Lower leg skin (tissue), 4 donors: ENCODE measurements around the gene GM2A. TPM values are rescaled to one million over a fixed set of nuclear protein-coding genes. Genes with fewer than 3 reads are reported as not detected.

Experiments
- DNase-seq, 2 donors: peaks; one replicate each; pipeline ENCODE4 v3.0.0-alpha.2; 2019; ENCODE audit warnings: low spot score in 2 of 2
- H3K4me3 ChIP-seq: fragments of 200-600 bp; sonication (generic); 2 replicates; pipeline ENCODE4 v1.5.1; 2017; ENCODE audit warnings: mild to moderate bottlenecking, low read depth; ENCODE audit not compliant: poor library complexity, severe bottlenecking
- POLR2A ChIP-seq, 2 donors: fragments of 450-650 bp; IDR thresholded peaks; one replicate each; pipeline ENCODE4 v1.6.1; 2016 to 2017; ENCODE audit warnings: antibody characterized with exemption in 2 of 2, mild to moderate bottlenecking in 1 of 2, moderate library complexity in 1 of 2
- WGBS, 2 donors: methylation state at CpG; one replicate each; pipeline ENCODE4 v1.1.5; 2018; 5-methylcytosine and 5-hydroxymethylcytosine counted together
- intact Hi-C: fragments of 100-400 bp; cut with DNase I; formaldehyde crosslinking; loops from one replicate; pipeline ENCODE4 v1.15.0; 2023; ENCODE audit warnings: low total_unique reads
- total RNA-seq, 4 donors: library from RNA; depleted of rRNA; stranded (reverse); fragments of >200 nt; gene quantifications; one replicate each; pipeline ENCODE4 v1.1.0, GENCODE V29; 2016
- TF ChIP-seq, protein P1 (sequence below), 3 donors: fragments of 450-650 bp; IDR thresholded peaks; one replicate each; pipeline ENCODE4 v1.5.1; 2016; ENCODE audit warnings: antibody characterized with exemption in 3 of 3, mild to moderate bottlenecking in 3 of 3, moderate library complexity in 2 of 3

GM2A gene
- total RNA-seq, 4 donors from 2014 or later: 88.8 to 138 (median 123) TPM

DNA sequence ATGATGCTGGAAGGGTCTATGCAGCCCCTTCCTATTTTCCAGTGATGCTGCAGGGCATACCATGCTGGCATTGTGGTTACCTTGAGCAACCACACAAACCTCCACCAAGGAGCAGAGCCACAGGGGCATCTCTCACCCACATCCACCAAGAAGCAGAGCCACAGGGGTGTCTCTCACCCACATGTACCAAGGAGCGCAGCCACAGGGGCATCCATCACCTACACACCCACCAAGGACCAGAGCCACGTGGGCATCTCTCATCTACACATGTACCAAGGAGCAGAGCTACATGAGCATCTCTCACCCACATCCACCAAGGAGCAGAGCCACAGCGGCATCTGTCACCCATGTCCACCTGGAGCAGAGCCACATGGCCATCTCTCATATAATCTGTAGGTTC lies 8.8 kb upstream of the GM2A start:
- DNase-seq: no peak
- TF ChIP-seq, protein P1, sequence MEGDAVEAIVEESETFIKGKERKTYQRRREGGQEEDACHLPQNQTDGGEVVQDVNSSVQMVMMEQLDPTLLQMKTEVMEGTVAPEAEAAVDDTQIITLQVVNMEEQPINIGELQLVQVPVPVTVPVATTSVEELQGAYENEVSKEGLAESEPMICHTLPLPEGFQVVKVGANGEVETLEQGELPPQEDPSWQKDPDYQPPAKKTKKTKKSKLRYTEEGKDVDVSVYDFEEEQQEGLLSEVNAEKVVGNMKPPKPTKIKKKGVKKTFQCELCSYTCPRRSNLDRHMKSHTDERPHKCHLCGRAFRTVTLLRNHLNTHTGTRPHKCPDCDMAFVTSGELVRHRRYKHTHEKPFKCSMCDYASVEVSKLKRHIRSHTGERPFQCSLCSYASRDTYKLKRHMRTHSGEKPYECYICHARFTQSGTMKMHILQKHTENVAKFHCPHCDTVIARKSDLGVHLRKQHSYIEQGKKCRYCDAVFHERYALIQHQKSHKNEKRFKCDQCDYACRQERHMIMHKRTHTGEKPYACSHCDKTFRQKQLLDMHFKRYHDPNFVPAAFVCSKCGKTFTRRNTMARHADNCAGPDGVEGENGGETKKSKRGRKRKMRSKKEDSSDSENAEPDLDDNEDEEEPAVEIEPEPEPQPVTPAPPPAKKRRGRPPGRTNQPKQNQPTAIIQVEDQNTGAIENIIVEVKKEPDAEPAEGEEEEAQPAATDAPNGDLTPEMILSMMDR (IDR thresholded peaks at IDR 0.05): no peak
- no peak for TF ChIP-seq POLR2A (IDR thresholded peaks at IDR 0.05)
- intact Hi-C loops: no loop called here
- H3K4me3 ChIP-seq: no peak overlapping the region
- 94 to 97% methylated on average over 3 of the region's 3 CpGs for WGBS, 2 donors

DNA sequence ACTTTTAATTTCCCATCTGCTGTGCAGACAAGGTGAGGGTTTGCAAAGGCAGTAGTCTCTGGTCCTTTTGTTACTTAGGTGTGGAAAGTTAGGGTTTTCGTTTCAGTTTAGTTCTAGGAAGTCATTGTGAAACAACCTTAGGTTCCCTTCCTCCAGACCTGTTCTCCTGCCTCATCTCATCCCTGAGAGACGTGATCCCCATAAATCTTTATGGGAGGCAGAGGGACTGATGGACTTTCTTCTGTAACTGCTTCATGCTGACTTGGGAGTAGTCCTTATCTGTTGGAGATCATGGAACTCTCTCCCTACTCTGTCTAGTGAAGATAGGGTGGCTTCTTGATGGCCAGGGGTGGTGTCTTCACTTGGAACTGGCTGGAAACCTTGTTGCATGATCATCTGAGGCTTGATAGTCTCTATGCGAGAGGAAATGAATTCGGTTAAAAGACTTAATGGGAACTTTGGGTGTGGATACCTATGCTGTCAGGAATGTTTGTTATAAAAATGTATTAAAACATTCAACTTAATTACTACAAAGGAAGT lies 7.2 kb upstream of the GM2A start:
- intact Hi-C loops: loop anchor here (1.0 kb wide), 1 partner anchor 22 kb away; no protein-coding TSS in a partner anchor
- no peak for DNase-seq
- TF ChIP-seq, protein P1 (IDR thresholded peaks at IDR 0.05): no peak
- TF ChIP-seq POLR2A (IDR thresholded peaks at IDR 0.05): no peak
- no peak overlapping the region for H3K4me3 ChIP-seq
- WGBS, 2 donors: 69 to 84% methylated on average over 4 of the region's 4 CpGs

DNA sequence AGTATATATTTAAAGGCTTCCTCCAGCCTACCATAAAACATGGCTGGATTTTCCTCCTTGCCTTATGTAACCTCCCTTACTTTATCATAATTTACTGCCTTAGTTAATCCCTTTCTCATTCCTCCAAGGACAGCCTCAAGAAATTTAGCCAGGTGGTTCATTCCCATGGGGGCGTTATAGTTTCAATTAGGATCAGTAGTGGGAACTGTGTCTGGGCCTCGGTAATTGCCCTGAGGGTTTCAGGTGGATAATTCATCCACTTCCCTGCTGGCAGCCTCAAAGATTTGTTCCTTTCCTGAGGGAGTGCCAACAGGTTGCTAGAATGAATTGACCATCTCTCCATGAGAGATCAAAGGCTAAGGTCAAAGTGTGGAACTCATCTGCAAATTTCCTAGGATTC lies 4.3 kb upstream of the GM2A start:
- H3K4me3 ChIP-seq: no peak overlapping the region
- DNase-seq: peak in 1 of 2 donors; percentile 12
- 50 to 77% methylated on average over 2 of the region's 2 CpGs for WGBS, 2 donors
- TF ChIP-seq, protein P1 (IDR thresholded peaks at IDR 0.05): no peak
- no peak for TF ChIP-seq POLR2A (IDR thresholded peaks at IDR 0.05)
- intact Hi-C loops: no loop called here

DNA sequence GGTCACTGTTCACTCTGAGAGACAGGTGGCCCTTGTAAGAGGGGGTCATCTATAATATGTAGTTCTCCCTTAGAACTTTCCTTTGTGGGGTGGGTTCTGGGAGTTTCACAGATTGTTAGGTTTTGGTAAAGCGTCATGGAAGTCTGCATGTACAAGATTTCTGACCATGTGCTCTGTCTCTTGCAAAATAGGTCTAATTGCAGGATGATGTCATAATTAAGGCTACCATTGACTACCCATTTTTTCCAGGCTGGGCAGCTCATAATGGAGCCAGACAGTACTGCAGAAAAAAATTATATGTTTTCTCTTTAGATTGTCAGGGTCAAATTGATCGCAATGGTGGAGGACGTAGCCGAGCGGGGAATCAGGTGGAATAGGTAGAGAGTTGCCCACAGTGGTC lies 3.7 kb upstream of the GM2A start:
- intact Hi-C loops: no loop called here
- no peak for TF ChIP-seq POLR2A (IDR thresholded peaks at IDR 0.05)
- TF ChIP-seq, protein P1 (IDR thresholded peaks at IDR 0.05): no peak
- WGBS, 2 donors: 74 to 88% methylated on average over 5 of the region's 5 CpGs
- no peak overlapping the region for H3K4me3 ChIP-seq
- DNase-seq: no peak

DNA sequence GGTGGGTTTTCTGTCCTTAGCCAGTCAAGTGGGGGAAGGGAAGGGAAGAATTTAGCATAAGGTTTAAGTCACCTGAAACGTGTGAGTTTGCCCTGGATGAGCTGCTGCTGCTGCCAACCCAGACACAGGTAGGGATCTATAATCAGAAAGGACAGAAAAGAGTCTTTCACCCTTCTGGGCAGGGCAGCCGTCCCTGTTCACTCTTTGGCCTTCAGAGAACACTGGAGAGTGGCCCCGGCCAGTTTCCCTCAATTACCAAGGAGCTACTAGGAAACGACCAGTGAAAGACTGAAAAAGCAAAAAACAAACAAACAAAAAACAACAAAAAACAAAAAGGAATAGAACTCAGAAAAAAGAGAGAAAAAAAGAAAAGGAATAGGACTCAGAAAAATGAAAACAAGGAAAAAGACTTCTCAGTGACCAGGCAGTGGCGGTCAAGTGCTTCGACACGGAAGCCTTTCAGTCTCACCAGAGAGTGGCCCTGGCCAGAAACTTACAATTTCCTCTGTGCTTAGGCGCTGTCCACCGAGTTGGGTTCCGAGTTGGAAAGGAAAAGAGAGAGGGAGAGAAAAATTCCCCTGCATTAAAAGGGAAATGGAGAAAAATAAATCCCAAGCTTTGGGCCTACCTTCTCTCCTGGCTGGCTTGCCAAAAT lies 2.5 kb upstream of the GM2A start:
- 92 to 94% methylated on average over 10 of the region's 10 CpGs for WGBS, 2 donors
- no peak for TF ChIP-seq POLR2A (IDR thresholded peaks at IDR 0.05)
- TF ChIP-seq, protein P1 (IDR thresholded peaks at IDR 0.05): no peak
- H3K4me3 ChIP-seq: no peak overlapping the region
- intact Hi-C loops: no loop called here
- DNase-seq: peak in 1 of 2 donors; percentile 58
